ENCODE data around the gene SLC5A4. TPM values are rescaled to one million over a fixed set of nuclear protein-coding genes. Genes with fewer than 3 reads are reported as not detected.

The SLC5A4 gene
- total RNA-seq, 2 donors from 2014 or later: 0.35 TPM; not detected in 1

DNA sequence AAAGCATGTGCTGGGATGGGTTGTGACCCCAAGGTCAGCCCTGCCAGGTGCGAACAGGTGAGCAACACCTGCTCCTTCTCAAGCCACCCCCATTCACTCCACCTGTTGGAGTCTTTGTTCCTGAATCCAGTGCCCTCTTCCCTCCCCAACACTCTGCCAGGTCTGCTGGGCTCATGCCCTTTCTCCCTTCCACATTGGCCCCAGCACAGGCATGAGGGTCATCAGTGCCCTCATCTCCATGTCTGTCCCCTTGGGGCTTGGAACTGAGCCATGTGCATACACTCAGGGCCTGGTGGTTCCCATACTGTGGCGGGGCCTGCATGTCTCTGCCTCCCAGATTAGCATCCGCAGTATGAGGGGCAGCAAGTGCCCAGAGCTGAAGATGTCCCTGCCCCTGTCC is 69.3 kb downstream of the SLC5A4 start:
- Histone ChIP-seq H3K4me3 (no peak overlapping the region), H3K27ac (no peak overlapping the region), H3K27me3 (no peaks in the 10 kb centered on the region), H3K36me3 (no peaks in the 10 kb centered on the region), H3K9me3 (no peaks in the 10 kb centered on the region), H3K4me1 (no peaks in the 10 kb centered on the region)
- no peak for TF ChIP-seq CTCF (IDR thresholded peaks at IDR 0.05)
- no peak for DNase-seq (ENCODE audit: low spot score)

GRCh38 chr22:32183625-32184024 is 71.5 kb downstream of the SLC5A4 start:
- no peak for DNase-seq (ENCODE audit: low spot score)
- TF ChIP-seq CTCF (IDR thresholded peaks at IDR 0.05): no peak
- H3K27me3 ChIP-seq: no peaks in the 10 kb centered on the region

GRCh38 chr22:32181043-32181442 is 74.1 kb downstream of the SLC5A4 start:
- Histone ChIP-seq H3K9me3 (peaks cover 0 to 4% of the 10 kb centered on the region in 2 donors), H3K36me3 (no peaks in the 10 kb centered on the region), H3K4me3 (no peak overlapping the region), H3K27ac (no peak overlapping the region), H3K27me3 (peaks cover 2 to 5% of the 10 kb centered on the region in 2 donors), H3K4me1 (no peaks in the 10 kb centered on the region)
- no peak for DNase-seq (ENCODE audit: low spot score)
- no peak for TF ChIP-seq CTCF (IDR thresholded peaks at IDR 0.05)

More at GRCh38 chr22:32183625-32184024, 71.5 kb downstream of the SLC5A4 start:
- Histone ChIP-seq H3K4me3 (no peak overlapping the region), H3K4me1 (no peaks in the 10 kb centered on the region), H3K36me3 (no peaks in the 10 kb centered on the region), H3K9me3 (no peaks in the 10 kb centered on the region), H3K27ac (no peak overlapping the region)

- H3K27me3 ChIP-seq: peaks cover 8 to 16% of the 10 kb centered on the region in 2 donors
These were observed 77.9 kb downstream of the SLC5A4 start for GRCh38 chr22:32177221-32177765.

GRCh38 chr22:32175683-32176644 is 79.2 kb downstream of the SLC5A4 start:
- Histone ChIP-seq H3K9me3 (peaks cover 0 to 4% of the 10 kb centered on the region in 2 donors), H3K27ac (no peak overlapping the region), H3K36me3 (no peaks in the 10 kb centered on the region), H3K27me3 (peaks cover 8 to 16% of the 10 kb centered on the region in 2 donors), H3K4me3 (peak overlapping the region in 1 of 2 donors; percentile 32), H3K4me1 (no peaks in the 10 kb centered on the region)
- TF ChIP-seq CTCF (IDR thresholded peaks at IDR 0.05): no peak
- peak; percentile 42 for DNase-seq (ENCODE audit: low spot score)

More at GRCh38 chr22:32177221-32177765, 77.9 kb downstream of the SLC5A4 start:
- peaks cover 0 to 4% of the 10 kb centered on the region in 2 donors for H3K9me3 ChIP-seq
- H3K4me3 ChIP-seq: no peak overlapping the region
- DNase-seq (ENCODE audit: low spot score): peak; percentile 21
- no peak overlapping the region for H3K27ac ChIP-seq
- no peaks in the 10 kb centered on the region for H3K36me3 ChIP-seq
- no peaks in the 10 kb centered on the region for H3K4me1 ChIP-seq
- TF ChIP-seq CTCF (IDR thresholded peaks at IDR 0.05): no peak

Measured in right atrium auricular region (tissue), 2 donors.